MCF 10A (cell line): ENCODE measurements around the gene TNNI3. TPM values are rescaled to one million over a fixed set of nuclear protein-coding genes. Genes with fewer than 3 reads are reported as not detected.
"Not testable (repeated sequence)": the region's sequence is repeated elsewhere in the genome, so short reads cannot be mapped to it uniquely, and the experiment has no call there.

ENCODE experiments used
- BruUV-seq: library from RNA; stranded (reverse); fragments of 400-500 nt; replicated peaks from 2 replicates; lab custom pipeline; 2021; lab: Mats Ljungman, UMichigan
- CTCF ChIA-PET: fragments of 300-600 bp; sonication (Branson Sonifier 250); formaldehyde crosslinking; extraction: SDS; loops from one replicate; lab custom pipeline; 2021; ENCODE audit warnings: antibody characterized with exemption, inconsistent platforms; lab: Yijun Ruan, JAX
- POLR2A ChIA-PET: fragments of 300-600, 350-650 bp; sonication (Branson Sonifier 250); formaldehyde crosslinking; extraction: SDS; loops from one replicate; lab custom pipeline; 2020; ENCODE audit warnings: antibody characterized with exemption, inconsistent platforms; lab: Yijun Ruan, JAX
- DNase-seq: peaks from one replicate; pipeline ENCODE4 v3.0.0-alpha.2; 2018; ENCODE audit not compliant: unreplicated experiment
- H3K27ac Mint-ChIP-seq: one replicate; pipeline ENCODE4 v1.8.0; 2022; ENCODE audit warnings: mild to moderate bottlenecking, low read depth, mixed read lengths; ENCODE audit not compliant: unreplicated experiment
- H3K27me3 Mint-ChIP-seq: one replicate; pipeline ENCODE4 v1.8.0; 2022; ENCODE audit warnings: mixed read lengths; ENCODE audit not compliant: insufficient read depth, unreplicated experiment
- H3K36me3 Mint-ChIP-seq: one replicate; pipeline ENCODE4 v1.8.0; 2022; ENCODE audit warnings: mild to moderate bottlenecking, moderate library complexity, mixed read lengths; ENCODE audit not compliant: insufficient read depth, unreplicated experiment
- H3K4me1 Mint-ChIP-seq: one replicate; pipeline ENCODE4 v1.8.0; 2022; ENCODE audit warnings: mixed read lengths; ENCODE audit not compliant: insufficient read depth, unreplicated experiment
- H3K4me3 Mint-ChIP-seq: one replicate; pipeline ENCODE4 v1.8.0; 2022; ENCODE audit warnings: mild to moderate bottlenecking, moderate library complexity, mixed read lengths; ENCODE audit not compliant: unreplicated experiment
- H3K9me3 Mint-ChIP-seq: one replicate; pipeline ENCODE4 v1.8.0; 2022; ENCODE audit warnings: mixed read lengths; ENCODE audit not compliant: unreplicated experiment
- intact Hi-C: fragments of 100-400 bp; cut with micrococcal nuclease; formaldehyde crosslinking; loops from 2 replicates; pipeline ENCODE4 v1.14.1; 2022
- total RNA-seq: library from RNA; stranded (reverse); gene quantifications from 2 replicates; pipeline ENCODE4 v1.2.3, GENCODE V29; 2022
- TF ChIP-seq, protein P1 (sequence below): fragments of 200-600 bp; IDR thresholded peaks from one replicate; pipeline ENCODE4 v1.8.0; 2022; ENCODE audit warnings: antibody characterized with exemption, mild to moderate bottlenecking; ENCODE audit not compliant: unreplicated experiment

Gene TNNI3
- total RNA-seq, 1 experiment from 2014 or later = 0.89 TPM

DNA sequence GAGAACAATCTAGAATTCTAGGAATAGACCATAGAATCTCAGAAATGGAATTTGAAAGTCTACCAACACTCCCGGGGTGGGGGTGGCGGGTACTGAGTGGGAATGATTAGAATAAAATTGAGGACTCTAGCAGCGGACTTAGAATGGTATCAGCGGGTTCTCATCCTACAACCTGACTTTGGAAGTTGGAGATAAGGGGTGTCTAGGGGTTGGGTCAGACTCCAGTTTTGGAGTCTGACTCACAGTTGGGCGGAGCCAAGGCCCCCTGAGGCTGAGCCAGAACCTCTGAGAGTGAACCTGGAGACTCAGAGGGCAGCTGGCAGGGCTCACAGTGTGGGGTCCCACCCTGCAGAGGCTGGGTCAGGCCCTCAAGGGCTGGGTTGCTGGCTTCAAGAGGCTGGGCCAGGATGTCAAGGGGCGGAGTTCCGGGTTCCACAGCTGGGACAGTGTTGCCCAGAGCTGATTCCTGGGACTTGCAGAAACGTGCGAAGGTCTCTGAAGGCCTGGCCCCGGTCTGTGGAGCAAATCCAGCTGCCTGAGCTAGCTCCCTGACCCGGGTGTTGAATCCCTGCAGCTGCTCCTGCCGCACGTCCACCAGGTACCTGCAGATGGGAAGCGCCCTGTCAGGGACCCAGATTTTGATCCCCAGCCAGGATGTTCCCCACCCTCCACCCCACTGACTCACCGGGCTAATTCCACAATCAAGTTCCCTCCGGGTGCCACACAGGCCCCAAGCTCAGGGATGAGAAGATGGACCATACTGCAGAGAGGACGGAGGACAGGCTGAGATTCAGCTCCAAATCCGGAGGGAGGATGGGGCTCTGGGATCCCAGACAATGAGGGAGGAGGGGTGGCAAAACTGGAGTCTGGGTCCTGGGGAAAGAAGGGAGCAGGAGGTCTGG is 1.6 kb upstream of the TNNI3 start:
- DNase-seq = peak; percentile 65
- CTCF ChIA-PET = interaction anchor here (0.5 to 3.6 kb wide), 22 partner anchors 10 to 1064 kb away, joined by 3 to 25 read pairs (median 4); partner anchors contain the start of gene NAT14
- intact Hi-C loops = no loop called here

DNA sequence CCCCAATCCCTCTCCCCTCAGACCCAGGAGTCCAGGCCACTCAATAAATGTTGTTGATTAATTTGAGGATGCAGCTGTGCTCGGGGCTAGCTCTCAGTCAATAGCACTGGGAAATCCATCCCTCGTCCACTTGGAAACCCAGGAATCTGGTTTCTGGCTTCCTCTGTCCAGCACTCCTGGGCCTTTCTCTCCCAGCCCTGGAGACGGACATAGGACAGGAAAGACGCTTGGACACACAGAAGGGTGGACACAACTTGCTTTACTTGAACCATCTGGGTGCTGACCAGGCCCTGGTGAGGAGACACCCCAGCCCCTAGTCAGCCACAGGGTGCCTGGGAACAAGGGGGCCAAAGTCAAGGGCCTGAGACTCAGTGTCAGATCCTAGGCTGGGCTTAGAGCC is 891 bp upstream of the TNNI3 start:
- H3K27me3 Mint-ChIP-seq = no peaks in the 10 kb centered on the region
- H3K9me3 Mint-ChIP-seq = no peaks in the 10 kb centered on the region
- peaks cover 27% of the 10 kb centered on the region for H3K4me1 Mint-ChIP-seq
- intact Hi-C loops = no loop called here
- BruUV-seq = no TSS peak
- peak overlapping the region; percentile 75 for H3K27ac Mint-ChIP-seq
- CTCF ChIA-PET = interaction anchor here (0.7 to 3.6 kb wide), 4 partner anchors 15 to 225 kb away, joined by 3 to 25 read pairs (median 4); no protein-coding TSS in a partner anchor
- TF ChIP-seq, protein P1, sequence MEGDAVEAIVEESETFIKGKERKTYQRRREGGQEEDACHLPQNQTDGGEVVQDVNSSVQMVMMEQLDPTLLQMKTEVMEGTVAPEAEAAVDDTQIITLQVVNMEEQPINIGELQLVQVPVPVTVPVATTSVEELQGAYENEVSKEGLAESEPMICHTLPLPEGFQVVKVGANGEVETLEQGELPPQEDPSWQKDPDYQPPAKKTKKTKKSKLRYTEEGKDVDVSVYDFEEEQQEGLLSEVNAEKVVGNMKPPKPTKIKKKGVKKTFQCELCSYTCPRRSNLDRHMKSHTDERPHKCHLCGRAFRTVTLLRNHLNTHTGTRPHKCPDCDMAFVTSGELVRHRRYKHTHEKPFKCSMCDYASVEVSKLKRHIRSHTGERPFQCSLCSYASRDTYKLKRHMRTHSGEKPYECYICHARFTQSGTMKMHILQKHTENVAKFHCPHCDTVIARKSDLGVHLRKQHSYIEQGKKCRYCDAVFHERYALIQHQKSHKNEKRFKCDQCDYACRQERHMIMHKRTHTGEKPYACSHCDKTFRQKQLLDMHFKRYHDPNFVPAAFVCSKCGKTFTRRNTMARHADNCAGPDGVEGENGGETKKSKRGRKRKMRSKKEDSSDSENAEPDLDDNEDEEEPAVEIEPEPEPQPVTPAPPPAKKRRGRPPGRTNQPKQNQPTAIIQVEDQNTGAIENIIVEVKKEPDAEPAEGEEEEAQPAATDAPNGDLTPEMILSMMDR = no peak
- no peak for DNase-seq
- H3K4me3 Mint-ChIP-seq = no peak overlapping the region
- no peaks in the 10 kb centered on the region for H3K36me3 Mint-ChIP-seq
- POLR2A ChIA-PET = interaction anchor here (1.1 kb wide), 1 partner anchor 10 kb away, joined by 7 read pairs; no protein-coding TSS in a partner anchor

More for the DNA sequence above, 1.6 kb upstream of the TNNI3 start:
- Mint-ChIP-seq H3K4me1 (peaks cover 27% of the 10 kb centered on the region), H3K4me3 (peak overlapping the region; percentile 44), H3K36me3 (no peaks in the 10 kb centered on the region), H3K27me3 (no peaks in the 10 kb centered on the region), H3K27ac (peak overlapping the region; percentile 75), H3K9me3 (no peaks in the 10 kb centered on the region)
- POLR2A ChIA-PET = interaction anchor here (0.6 to 1.2 kb wide), 7 partner anchors 10 to 485 kb away, joined by 3 to 7 read pairs (median 4); partner anchors contain the start of genes RDH13 and SYT5
- TF ChIP-seq, protein P1 = no peak
- BruUV-seq = no TSS peak

DNA sequence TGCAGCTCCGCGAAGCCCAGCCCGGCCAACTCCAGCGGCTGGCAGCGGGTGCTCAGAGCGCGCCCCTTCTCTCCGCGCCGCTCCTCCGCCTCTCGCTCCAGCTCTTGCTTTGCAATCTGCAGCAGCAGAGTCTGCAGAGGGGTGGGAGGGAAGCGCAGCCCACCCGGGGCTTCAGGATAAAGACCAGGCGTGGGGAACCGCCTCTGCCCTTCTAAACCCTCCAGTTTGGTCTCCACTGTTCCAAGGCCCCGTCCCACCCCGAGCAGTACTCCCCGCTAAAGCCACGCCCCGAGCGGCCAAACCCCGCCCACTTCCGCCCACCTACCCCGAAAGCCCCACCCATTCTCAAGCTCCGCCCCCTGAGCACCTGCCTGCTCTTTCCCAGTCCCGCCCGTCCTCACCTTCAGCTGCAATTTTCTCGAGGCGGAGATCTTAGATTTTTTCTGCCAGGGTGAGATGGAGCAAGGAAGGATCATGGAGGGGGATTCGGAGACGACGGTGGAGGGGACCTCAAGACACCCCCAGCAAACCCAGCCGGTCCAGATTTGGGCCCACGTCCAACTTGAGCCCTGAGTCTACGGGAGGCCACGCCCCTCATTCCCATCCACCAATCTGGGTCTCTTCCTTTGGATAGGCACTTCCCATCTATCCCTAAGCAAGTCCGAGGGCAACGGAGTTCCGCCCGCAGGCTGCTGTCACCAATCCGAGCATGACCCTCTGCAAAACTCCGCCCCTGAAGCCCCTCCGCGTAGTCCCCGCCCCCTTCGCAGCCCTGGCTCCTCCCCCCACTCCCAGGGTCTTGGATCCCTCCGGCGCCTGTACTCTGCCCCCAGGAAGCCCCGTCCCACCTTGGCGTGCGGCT is 1.1 kb downstream of the TNNI3 start:
- ChIA-PET CTCF (interaction anchor here (0.7 kb wide), 1 partner anchor 9 kb away, joined by 3 read pairs; no protein-coding TSS in a partner anchor), POLR2A (no interaction called here)
- no peak for DNase-seq
- intact Hi-C loops = no loop called here
- BruUV-seq = no TSS peak
- Mint-ChIP-seq H3K27ac (no peak overlapping the region), H3K27me3 (no peaks in the 10 kb centered on the region), H3K36me3 (no peaks in the 10 kb centered on the region), H3K4me1 (peaks cover 27% of the 10 kb centered on the region), H3K4me3 (no peak overlapping the region), H3K9me3 (peaks cover 9% of the 10 kb centered on the region)
- TF ChIP-seq, protein P1 = no peak

DNA sequence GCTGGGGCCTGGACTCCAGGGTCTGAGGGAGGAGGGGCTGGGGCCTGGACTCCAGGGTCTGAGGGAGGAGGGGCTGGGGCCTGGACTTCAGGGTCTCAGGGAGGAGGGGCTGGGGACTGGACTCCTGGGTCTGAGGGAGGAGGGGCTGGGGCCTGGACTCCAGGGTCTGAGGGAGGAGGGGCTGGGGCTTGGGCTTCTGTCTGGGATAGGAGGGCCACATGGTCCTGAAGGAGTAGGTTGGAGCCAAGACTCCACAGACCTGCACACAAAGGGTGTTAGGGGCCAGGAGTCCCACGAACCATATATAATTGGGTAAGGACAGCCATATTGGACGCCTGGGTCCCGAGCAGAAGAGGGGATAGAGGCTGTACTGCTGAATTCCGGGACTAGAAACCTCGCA is 1.7 kb downstream of the TNNI3 start:
- DNase-seq, intact Hi-C loops, POLR2A ChIA-PET, H3K27ac Mint-ChIP-seq, H3K27me3 Mint-ChIP-seq, H3K36me3 Mint-ChIP-seq, BruUV-seq, H3K4me3 Mint-ChIP-seq, H3K9me3 Mint-ChIP-seq: not testable (repeated sequence)
- CTCF ChIA-PET = interaction anchor here (0.7 kb wide), 1 partner anchor 8 kb away, joined by 3 read pairs; no protein-coding TSS in a partner anchor
- peaks cover 26% of the 10 kb centered on the region for H3K4me1 Mint-ChIP-seq
